ENCODE data around the gene CYP4Z1. TPM values are rescaled to one million over a fixed set of nuclear protein-coding genes. Genes with fewer than 3 reads are reported as not detected.
"Not testable (repeated sequence)": the region's sequence is repeated elsewhere in the genome, so short reads cannot be mapped to it uniquely, and the experiment has no call there.

CYP4Z1 gene
- total RNA-seq, 1 donor from 2014 or later: under 0.01 TPM

- DNase-seq (ENCODE audit: low read depth in 2 of 2): no peak
Measured at GRCh38 chr1:47128221-47128620, 61.2 kb downstream of the CYP4Z1 start.

- DNase-seq (ENCODE audit: low read depth in 2 of 2): not testable (repeated sequence)
Measured at GRCh38 chr1:47128854-47129253, 61.8 kb downstream of the CYP4Z1 start.

DNA sequence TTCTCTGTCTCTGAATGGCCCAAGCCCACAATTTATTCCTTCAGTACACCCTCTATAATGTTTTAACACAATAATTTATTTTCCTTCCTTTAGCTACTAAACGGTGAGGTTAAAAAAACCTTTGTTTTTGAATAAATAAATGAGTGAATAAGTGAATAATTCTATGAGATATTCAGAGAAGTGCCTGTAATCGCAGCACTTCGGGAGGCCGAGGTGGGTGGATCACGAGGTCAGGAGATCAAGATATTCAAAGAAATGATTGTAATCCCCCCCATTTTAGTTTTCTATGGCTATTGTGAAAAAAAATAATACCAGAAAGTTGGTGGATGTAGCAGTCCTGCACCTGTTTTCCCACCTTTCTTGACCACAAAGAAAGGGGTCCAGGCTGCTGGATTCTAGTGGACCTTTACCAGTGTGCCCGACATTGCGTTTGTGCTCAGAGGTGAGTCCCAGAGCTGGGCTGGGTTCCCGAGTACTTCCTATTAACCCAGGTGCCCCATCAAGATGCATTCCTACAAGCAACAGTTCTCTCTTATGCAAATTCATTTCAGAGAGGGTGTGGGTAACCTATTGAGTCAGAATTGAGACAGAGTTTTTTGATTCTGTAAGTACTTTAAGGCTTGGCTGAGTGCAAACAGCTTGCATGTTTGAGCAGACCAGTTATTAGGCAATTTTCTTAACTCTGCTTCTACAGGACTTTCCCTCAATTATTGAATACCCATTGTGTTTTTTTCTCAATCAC is 62.6 kb downstream of the CYP4Z1 start:
- DNase-seq (ENCODE audit: low read depth in 2 of 2): not testable (repeated sequence)

DNA sequence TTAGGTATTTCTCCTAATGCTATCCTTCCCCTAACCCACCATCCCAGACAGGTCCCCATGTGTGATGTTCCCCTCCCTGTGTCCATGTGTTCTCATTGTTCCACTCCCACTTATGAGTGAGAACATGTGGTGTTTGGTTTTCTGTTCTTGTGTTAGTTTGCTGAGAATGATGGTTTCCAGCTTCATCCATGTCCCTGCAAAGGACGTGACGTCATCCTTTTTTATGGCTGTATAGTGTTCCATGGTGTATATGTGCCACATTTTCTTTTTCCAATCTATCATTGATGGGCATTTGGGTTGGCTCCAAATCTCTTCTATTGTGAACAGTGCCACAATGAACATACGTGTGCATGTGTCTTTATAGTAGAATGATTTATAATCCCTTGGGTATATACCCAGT is 65.6 kb downstream of the CYP4Z1 start:
- DNase-seq (ENCODE audit: low read depth in 2 of 2): not testable (repeated sequence)

DNA sequence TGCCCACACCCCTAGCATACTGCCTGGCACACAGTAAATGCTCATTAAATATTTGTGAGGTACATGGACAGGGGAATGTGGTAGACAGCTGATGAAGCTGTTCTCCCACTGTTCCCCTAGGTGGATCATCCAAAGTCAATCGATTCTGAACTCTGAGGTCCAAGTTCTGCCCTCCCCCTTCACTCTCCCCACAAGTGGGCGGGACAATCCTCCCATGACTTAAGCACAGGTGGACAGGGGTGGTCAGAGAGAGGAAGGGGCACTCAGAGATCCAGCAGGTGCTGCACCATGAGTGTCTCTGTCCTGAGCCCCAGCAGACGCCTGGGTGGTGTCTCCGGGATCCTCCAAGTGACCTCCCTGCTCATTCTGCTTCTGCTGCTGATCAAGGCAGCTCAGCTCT is 70.2 kb downstream of the CYP4Z1 start, which contains the start of gene CYP4A22:
CYP4A22 (plus strand) TSS at position 244 of the 400 bp plus-strand sequence; CDS start at position 289, 45 bp downstream.
- no peak for DNase-seq (ENCODE audit: low read depth in 2 of 2)

- DNase-seq (ENCODE audit: low read depth in 2 of 2): no peak
Measured at GRCh38 chr1:47137925-47138615, 71.0 kb downstream of the CYP4Z1 start.

- not testable (repeated sequence) for DNase-seq (ENCODE audit: low read depth in 2 of 2)
Measured at GRCh38 chr1:47140358-47140757, 73.3 kb downstream of the CYP4Z1 start.

GRCh38 chr1:47143654-47144053 is 76.6 kb downstream of the CYP4Z1 start:
- peak in 1 of 2 donors; percentile 4 for DNase-seq (ENCODE audit: low read depth in 2 of 2)

DNA sequence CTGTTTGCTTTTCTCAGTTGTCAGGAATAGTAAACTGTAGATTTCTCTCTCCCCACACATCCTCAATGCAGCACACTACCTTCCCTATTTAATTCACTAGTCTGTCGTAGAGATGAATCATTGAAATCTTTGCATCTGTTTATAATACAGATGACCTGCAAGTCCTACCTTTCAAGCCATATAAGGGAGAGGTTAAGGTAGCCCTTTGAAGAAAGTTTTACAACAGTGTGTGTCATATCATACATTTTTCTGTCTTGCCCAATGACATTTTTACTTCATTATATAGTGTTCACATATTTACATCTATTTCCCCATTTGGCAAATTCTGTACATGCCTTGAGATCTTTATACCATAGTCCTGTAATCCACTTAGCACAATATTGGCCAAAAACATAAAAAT is 79.5 kb downstream of the CYP4Z1 start:
- not testable (repeated sequence) for DNase-seq (ENCODE audit: low read depth in 2 of 2)

- DNase-seq (ENCODE audit: low read depth in 2 of 2): no peak
Measured at GRCh38 chr1:47147047-47147785, 80.2 kb downstream of the CYP4Z1 start.

GRCh38 chr1:47149162-47149561 is 82.1 kb downstream of the CYP4Z1 start:
- not testable (repeated sequence) for DNase-seq (ENCODE audit: low read depth in 2 of 2)

- DNase-seq (ENCODE audit: low read depth in 2 of 2): not testable (repeated sequence)
Measured at GRCh38 chr1:47156457-47156856, 89.4 kb downstream of the CYP4Z1 start.

GRCh38 chr1:47157957-47158356 is 90.9 kb downstream of the CYP4Z1 start:
- DNase-seq (ENCODE audit: low read depth in 2 of 2): not testable (repeated sequence)

DNA sequence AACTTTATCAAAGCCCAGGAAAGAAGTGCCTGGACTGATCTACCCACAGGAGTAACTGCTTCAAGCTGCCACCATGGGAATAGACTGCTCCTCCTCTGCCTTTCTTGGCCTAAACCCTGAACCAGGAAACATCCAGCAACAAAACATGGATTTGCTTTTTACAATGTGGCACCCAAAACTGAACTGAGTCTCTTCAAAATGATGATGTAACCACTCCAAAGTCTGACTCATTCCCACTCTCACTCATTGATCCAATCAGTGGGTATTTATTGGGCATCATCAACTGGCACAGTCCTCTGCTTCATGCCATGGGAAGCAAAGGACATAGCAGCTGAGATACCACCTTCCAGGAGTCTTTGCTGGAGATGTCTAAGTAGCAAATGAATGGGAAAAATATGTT is 93.7 kb downstream of the CYP4Z1 start:
- no peak for DNase-seq (ENCODE audit: low read depth in 2 of 2)

- no peak for DNase-seq (ENCODE audit: low read depth in 2 of 2)
Measured at GRCh38 chr1:47161298-47162040, 94.4 kb downstream of the CYP4Z1 start.

- no peak for DNase-seq (ENCODE audit: low read depth in 2 of 2)
Measured at GRCh38 chr1:47164552-47164951, 97.5 kb downstream of the CYP4Z1 start.

Other genes with a start within 250 kb of the CYP4Z1 start
- gene CYP4A11, start 125.8 kb upstream of the CYP4Z1 start, total RNA-seq: not detected in 2 replicates
- gene CYP4X1, start 43.6 kb upstream of the CYP4Z1 start, total RNA-seq: 1.5 and 3.4 TPM in 2 replicates
- gene CYP4A22, start 70.2 kb downstream of the CYP4Z1 start, total RNA-seq: not detected in 2 replicates
- 0.13 TPM in 2 replicates for gene PDZK1IP1, start 122.8 kb downstream of the CYP4Z1 start, total RNA-seq
- gene TAL1, start 165.0 kb downstream of the CYP4Z1 start, total RNA-seq: 55.8 and 77.9 TPM in 2 replicates
- gene STIL, start 246.9 kb downstream of the CYP4Z1 start, total RNA-seq: 4.6 and 7.2 TPM in 2 replicates

Measured in dermis microvascular lymphatic vessel endothelial cell (primary cell).